Tibial artery (tissue), 4 donors: ENCODE results near the gene MPO.

Experiments used
- DNase-seq, 2 donors: peaks; one replicate each; pipeline ENCODE4 v3.0.0-alpha.2; 2019
- H3K27ac ChIP-seq, 2 donors: fragments of 200-600 bp; sonication (generic) in 1 of 2; 1 replicate in 1 of 2; 2 replicates in 1 of 2; pipeline ENCODE4 v1.5.1; 2018 to 2019; ENCODE audit warnings: mild to moderate bottlenecking in 1 of 2
- H3K27me3 ChIP-seq, 2 donors: fragments of 200-600 bp; sonication (generic) in 1 of 2; one replicate each; pipeline versions ENCODE4 v1.5.1 to v1.6.0; 2016 to 2019
- H3K36me3 ChIP-seq, 3 donors: fragments of 200-600 bp; sonication (generic) in 2 of 3; one replicate each; pipeline ENCODE4 v1.5.1; 2016 to 2019; ENCODE audit warnings: mild to moderate bottlenecking in 2 of 3
- H3K4me1 ChIP-seq, 4 donors: fragments of 200-600 bp; sonication (generic) in 2 of 4; 1 replicate in 3 of 4; 2 replicates in 1 of 4; pipeline ENCODE4 v1.5.1; 2016 to 2019
- H3K4me3 ChIP-seq, 2 donors: fragments of 200-600 bp; sonication (generic) in 1 of 2; 1 replicate in 1 of 2; 2 replicates in 1 of 2; pipeline ENCODE4 v1.5.1; 2018 to 2019; ENCODE audit warnings: mild to moderate bottlenecking in 2 of 2
- H3K9me3 ChIP-seq, 3 donors: fragments of 200-600 bp; sonication (generic) in 1 of 3; one replicate each; pipeline ENCODE4 v1.5.1; 2016 to 2019
- intact Hi-C: fragments of 100-400 bp; cut with DNase I; formaldehyde crosslinking; loops from one replicate; pipeline ENCODE4 v1.15.0; 2023; ENCODE audit warnings: low total_unique reads
- TF ChIP-seq, protein P1 (sequence below), 2 experiments: fragments of 200-600 bp in 1 of 2; fragments of 450-650 bp in 1 of 2; IDR thresholded peaks; one replicate each; pipeline ENCODE4 v1.5.1; 2017 to 2019; ENCODE audit warnings: antibody characterized with exemption in 2 of 2, mild to moderate bottlenecking in 1 of 2, moderate library complexity in 1 of 2

Gene MPO

GRCh38 chr17:58276423-58276822 lies 4.3 kb downstream of the MPO start:
- Histone ChIP-seq H3K4me1 (peaks cover 0 to 12% (median 7%) of the 10 kb centered on the region in 4 donors), H3K36me3 (no peaks in the 10 kb centered on the region), H3K27ac (no peak overlapping the region), H3K4me3 (no peak overlapping the region), H3K27me3 (peaks cover 0 to 22% of the 10 kb centered on the region in 2 donors), H3K9me3 (no peaks in the 10 kb centered on the region)
- no peak for DNase-seq
- TF ChIP-seq, protein P1, sequence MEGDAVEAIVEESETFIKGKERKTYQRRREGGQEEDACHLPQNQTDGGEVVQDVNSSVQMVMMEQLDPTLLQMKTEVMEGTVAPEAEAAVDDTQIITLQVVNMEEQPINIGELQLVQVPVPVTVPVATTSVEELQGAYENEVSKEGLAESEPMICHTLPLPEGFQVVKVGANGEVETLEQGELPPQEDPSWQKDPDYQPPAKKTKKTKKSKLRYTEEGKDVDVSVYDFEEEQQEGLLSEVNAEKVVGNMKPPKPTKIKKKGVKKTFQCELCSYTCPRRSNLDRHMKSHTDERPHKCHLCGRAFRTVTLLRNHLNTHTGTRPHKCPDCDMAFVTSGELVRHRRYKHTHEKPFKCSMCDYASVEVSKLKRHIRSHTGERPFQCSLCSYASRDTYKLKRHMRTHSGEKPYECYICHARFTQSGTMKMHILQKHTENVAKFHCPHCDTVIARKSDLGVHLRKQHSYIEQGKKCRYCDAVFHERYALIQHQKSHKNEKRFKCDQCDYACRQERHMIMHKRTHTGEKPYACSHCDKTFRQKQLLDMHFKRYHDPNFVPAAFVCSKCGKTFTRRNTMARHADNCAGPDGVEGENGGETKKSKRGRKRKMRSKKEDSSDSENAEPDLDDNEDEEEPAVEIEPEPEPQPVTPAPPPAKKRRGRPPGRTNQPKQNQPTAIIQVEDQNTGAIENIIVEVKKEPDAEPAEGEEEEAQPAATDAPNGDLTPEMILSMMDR (IDR thresholded peaks at IDR 0.05): no peak
- intact Hi-C loops: no loop called here

- H3K4me3 ChIP-seq: no peak overlapping the region
- no peaks in the 10 kb centered on the region for H3K9me3 ChIP-seq
- H3K27ac ChIP-seq: no peak overlapping the region
- TF ChIP-seq, protein P1 (IDR thresholded peaks at IDR 0.05): no peak
- peaks cover 0 to 12% (median 7%) of the 10 kb centered on the region in 4 donors for H3K4me1 ChIP-seq
- peaks cover 0 to 18% of the 10 kb centered on the region in 2 donors for H3K27me3 ChIP-seq
- DNase-seq: no peak
- intact Hi-C loops: no loop called here
- no peaks in the 10 kb centered on the region for H3K36me3 ChIP-seq
Observed at GRCh38 chr17:58275417-58275816, 5.3 kb downstream of the MPO start.

- H3K27me3 ChIP-seq: peaks cover 0 to 10% of the 10 kb centered on the region in 2 donors
- peaks cover 0 to 2% (median under 1%) of the 10 kb centered on the region in 4 donors for H3K4me1 ChIP-seq
- no peaks in the 10 kb centered on the region for H3K36me3 ChIP-seq
- H3K27ac ChIP-seq: no peak overlapping the region
- no peak overlapping the region for H3K4me3 ChIP-seq
- no peaks in the 10 kb centered on the region for H3K9me3 ChIP-seq
- TF ChIP-seq, protein P1 (IDR thresholded peaks at IDR 0.05): no peak
- intact Hi-C loops: no loop called here
- no peak for DNase-seq
Observed at GRCh38 chr17:58273453-58274104, 7.2 kb downstream of the MPO start.

- Histone ChIP-seq H3K27ac (no peak overlapping the region), H3K4me3 (no peak overlapping the region), H3K9me3 (no peaks in the 10 kb centered on the region), H3K27me3 (peaks cover 0 to 10% of the 10 kb centered on the region in 2 donors), H3K36me3 (no peaks in the 10 kb centered on the region), H3K4me1 (no peaks in the 10 kb centered on the region)
- no peak for DNase-seq
- TF ChIP-seq, protein P1 (IDR thresholded peaks at IDR 0.05): no peak
- intact Hi-C loops: no loop called here
Observed at GRCh38 chr17:58272367-58273280, 8.1 kb downstream of the MPO start.

- intact Hi-C loops: no loop called here
- DNase-seq: no peak
- H3K4me1 ChIP-seq: no peaks in the 10 kb centered on the region
- H3K36me3 ChIP-seq: no peaks in the 10 kb centered on the region
- TF ChIP-seq, protein P1 (IDR thresholded peaks at IDR 0.05): no peak
- no peak overlapping the region for H3K27ac ChIP-seq
- H3K4me3 ChIP-seq: no peak overlapping the region
- H3K27me3 ChIP-seq: peaks cover 0 to 15% of the 10 kb centered on the region in 2 donors
- no peaks in the 10 kb centered on the region for H3K9me3 ChIP-seq
Observed at GRCh38 chr17:58271216-58271931, 9.4 kb downstream of the MPO start.
